Activated CD8-positive, alpha-beta T cell treated with anti-CD3 and anti-CD28 coated beads for 36 hours (primary cell): ENCODE measurements around the gene LEUTX. TPM values are rescaled to one million over a fixed set of nuclear protein-coding genes. Genes with fewer than 3 reads are reported as not detected.

Source experiments
- ATAC-seq: fragments of 200-7000 bp; cut with Tn5 transposase; one replicate; pipeline ENCODE4 v1.10.0; 2021; ENCODE audit warnings: mild to moderate bottlenecking, moderate library complexity
- CTCF ChIA-PET: fragments of 350-600 bp; sonication (Branson Sonifier 250); formaldehyde crosslinking; loops from one replicate; lab custom pipeline; 2021; ENCODE audit warnings: antibody characterized with exemption; lab: Charles Lee
- POLR2A ChIA-PET: fragments of 350-600 bp; sonication (Branson Sonifier 250); formaldehyde crosslinking; loops from one replicate; lab custom pipeline; 2021; ENCODE audit warnings: antibody characterized with exemption; lab: Charles Lee
- DNase-seq: peaks from one replicate; pipeline ENCODE4 v3.0.0-alpha.2; 2020
- H3K27ac Mint-ChIP-seq: one replicate; pipeline ENCODE4 v1.8.0; 2021; ENCODE audit warnings: mild to moderate bottlenecking, mixed read lengths
- H3K27me3 Mint-ChIP-seq: one replicate; pipeline ENCODE4 v1.8.0; 2021; ENCODE audit warnings: mixed read lengths
- H3K36me3 Mint-ChIP-seq: one replicate; pipeline ENCODE4 v1.8.0; 2021; ENCODE audit warnings: low read depth, mixed read lengths
- H3K4me1 Mint-ChIP-seq: one replicate; pipeline ENCODE4 v1.8.0; 2021; ENCODE audit warnings: low read depth, mixed read lengths
- H3K4me3 Mint-ChIP-seq: one replicate; pipeline ENCODE4 v1.8.0; 2021; ENCODE audit warnings: mild to moderate bottlenecking, moderate library complexity, mixed read lengths
- H3K9me3 Mint-ChIP-seq: one replicate; pipeline ENCODE4 v1.8.0; 2021; ENCODE audit warnings: mixed read lengths
- intact Hi-C: fragments of 100-400 bp; cut with micrococcal nuclease; formaldehyde crosslinking; loops from one replicate; pipeline ENCODE4 v1.10.0; 2022
- total RNA-seq, 2 experiments: library from RNA; stranded (reverse); gene quantifications; one replicate each; pipeline ENCODE4 v1.2.3, GENCODE V29; 2021
- TF ChIP-seq, protein P1 (sequence below): fragments of 200-600 bp; IDR thresholded peaks from one replicate; pipeline ENCODE4 v1.8.0; 2022; ENCODE audit warnings: antibody characterized with exemption, mild to moderate bottlenecking

LEUTX gene
- total RNA-seq, 2 experiments from 2014 or later, result not detected

DNA sequence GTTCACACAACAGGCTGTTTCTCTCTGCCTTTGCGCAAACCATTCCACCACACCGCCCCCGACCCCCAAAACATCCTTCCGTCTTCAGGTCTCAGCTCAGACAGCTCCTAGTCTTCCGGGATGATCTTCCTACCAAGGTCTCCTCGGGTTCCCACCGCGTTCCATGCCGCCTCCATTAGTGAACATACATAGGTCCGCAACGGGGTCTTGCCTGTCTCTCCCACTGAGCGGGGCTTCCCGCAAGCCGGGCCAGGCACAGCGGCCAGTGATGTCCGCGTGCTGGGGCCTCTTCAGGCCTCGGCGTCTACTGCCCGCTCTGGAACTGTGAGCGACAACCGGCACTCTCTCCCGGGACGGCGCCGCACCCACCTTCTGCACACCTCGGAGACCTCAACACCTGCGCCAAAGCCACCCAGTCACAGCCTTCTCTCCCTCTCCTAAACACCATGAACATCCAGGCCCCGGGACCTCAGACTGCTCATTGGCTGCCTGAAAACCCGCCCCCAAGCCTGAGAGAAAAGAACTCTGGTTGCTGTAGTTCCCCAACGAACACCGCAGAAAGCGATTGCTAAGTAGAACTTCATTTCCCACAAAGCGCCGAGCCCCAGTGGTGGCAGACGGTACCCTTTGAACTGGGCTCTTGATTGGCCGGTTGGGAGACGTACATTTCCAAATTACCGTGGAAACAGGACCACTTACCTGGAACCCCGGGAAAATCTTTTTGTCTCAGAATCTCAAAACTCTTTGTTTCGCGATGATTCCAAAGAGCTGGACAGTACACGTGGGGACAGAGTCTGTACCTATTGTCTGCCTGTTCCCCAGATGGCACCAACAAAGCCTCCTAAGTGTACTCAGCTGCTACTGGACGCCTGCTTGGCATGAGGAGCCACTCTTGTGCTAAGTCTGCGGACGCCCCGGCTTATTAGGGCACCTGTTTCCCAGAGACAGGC is 45.8 kb downstream of the LEUTX start:
- no peak overlapping the region for H3K4me3 Mint-ChIP-seq
- H3K4me1 Mint-ChIP-seq, result peaks cover 9% of the 10 kb centered on the region
- no peaks in the 10 kb centered on the region for H3K9me3 Mint-ChIP-seq
- intact Hi-C loops, result no loop called here
- DNase-seq (peak; percentile 94), ATAC-seq (peak; percentile 99)
- H3K36me3 Mint-ChIP-seq, result peaks cover 18% of the 10 kb centered on the region
- H3K27ac Mint-ChIP-seq, result no peak overlapping the region
- ChIA-PET POLR2A (interaction anchor here (0.7 to 1.3 kb wide), 5 partner anchors 9 to 22 kb away, joined by 3 to 7 read pairs (median 3); partner anchors contain the start of genes DYRK1B and FBL), CTCF (interaction anchor here (0.8 to 1.6 kb wide), 3 partner anchors 10 to 32 kb away, joined by 3 to 7 read pairs (median 3); no protein-coding TSS in a partner anchor)
- TF ChIP-seq, protein P1, sequence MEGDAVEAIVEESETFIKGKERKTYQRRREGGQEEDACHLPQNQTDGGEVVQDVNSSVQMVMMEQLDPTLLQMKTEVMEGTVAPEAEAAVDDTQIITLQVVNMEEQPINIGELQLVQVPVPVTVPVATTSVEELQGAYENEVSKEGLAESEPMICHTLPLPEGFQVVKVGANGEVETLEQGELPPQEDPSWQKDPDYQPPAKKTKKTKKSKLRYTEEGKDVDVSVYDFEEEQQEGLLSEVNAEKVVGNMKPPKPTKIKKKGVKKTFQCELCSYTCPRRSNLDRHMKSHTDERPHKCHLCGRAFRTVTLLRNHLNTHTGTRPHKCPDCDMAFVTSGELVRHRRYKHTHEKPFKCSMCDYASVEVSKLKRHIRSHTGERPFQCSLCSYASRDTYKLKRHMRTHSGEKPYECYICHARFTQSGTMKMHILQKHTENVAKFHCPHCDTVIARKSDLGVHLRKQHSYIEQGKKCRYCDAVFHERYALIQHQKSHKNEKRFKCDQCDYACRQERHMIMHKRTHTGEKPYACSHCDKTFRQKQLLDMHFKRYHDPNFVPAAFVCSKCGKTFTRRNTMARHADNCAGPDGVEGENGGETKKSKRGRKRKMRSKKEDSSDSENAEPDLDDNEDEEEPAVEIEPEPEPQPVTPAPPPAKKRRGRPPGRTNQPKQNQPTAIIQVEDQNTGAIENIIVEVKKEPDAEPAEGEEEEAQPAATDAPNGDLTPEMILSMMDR, result no peak
- H3K27me3 Mint-ChIP-seq, result no peaks in the 10 kb centered on the region

DNA sequence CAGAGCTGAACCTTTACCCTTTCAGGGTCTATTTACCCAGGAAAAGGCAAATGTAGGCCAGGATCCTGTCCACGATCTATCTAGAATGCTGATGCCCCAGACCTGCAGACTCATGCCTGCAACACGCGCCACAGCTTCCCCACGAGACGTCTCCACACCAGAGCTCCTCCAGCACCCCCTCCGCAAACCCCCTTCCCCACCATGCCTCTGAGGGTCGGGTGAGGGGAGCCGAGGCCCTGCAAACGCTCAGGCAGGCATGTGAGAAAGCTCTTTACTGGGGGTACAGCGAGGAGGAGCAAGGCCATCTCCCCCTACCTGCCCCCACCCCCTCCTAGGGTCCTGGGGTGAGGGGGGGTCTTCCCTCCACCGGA is 46.4 kb downstream of the LEUTX start:
- intact Hi-C loops, result no loop called here
- Mint-ChIP-seq H3K4me3 (no peak overlapping the region), H3K36me3 (peaks cover 24% of the 10 kb centered on the region), H3K27ac (no peak overlapping the region), H3K27me3 (no peaks in the 10 kb centered on the region), H3K4me1 (peaks cover 9% of the 10 kb centered on the region), H3K9me3 (no peaks in the 10 kb centered on the region)
- CTCF ChIA-PET, result interaction anchor here (0.8 to 0.9 kb wide), 2 partner anchors 19 to 32 kb away, joined by 3 to 7 read pairs; no protein-coding TSS in a partner anchor
- TF ChIP-seq, protein P1, result no peak
- DNase-seq (no peak), ATAC-seq (no peak)
- POLR2A ChIA-PET, result interaction anchor here (0.7 to 1.3 kb wide), 4 partner anchors 8 to 21 kb away, joined by 3 to 7 read pairs (median 3); partner anchors contain the start of gene FBL

DNA sequence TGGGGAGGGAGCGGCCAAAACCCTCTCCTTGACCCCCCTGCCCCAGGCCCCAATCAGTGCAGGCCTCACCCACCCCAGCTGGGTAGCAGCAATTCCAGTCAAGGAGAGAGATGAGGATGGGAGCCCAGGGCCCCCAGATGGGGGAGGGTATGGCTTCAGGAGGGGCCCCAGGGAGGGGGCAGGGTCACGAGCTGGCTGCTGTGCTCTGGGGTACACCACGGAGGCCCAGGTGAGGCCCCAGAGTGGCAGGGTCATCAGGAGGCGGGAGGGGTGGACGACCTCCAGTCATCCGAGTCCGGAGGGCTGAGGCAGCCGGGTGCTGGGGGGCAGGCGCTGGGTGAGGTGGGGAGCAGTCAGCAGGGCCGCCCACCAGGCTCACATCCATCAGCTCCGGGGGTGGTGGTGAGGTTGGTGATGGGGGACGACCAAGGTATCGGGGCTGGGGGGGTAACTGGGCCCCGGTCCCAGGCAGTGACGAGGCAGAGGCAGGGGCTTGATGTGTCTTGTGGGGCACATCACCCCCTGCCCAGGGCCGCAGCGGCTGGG is 47.0 kb downstream of the LEUTX start:
- CTCF ChIA-PET, result interaction anchor here (0.9 to 4.7 kb wide), 2 partner anchors 18 to 33 kb away, joined by 3 to 30 read pairs; no protein-coding TSS in a partner anchor
- Mint-ChIP-seq H3K4me3 (no peak overlapping the region), H3K36me3 (peaks cover 29% of the 10 kb centered on the region), H3K27ac (no peak overlapping the region), H3K27me3 (no peaks in the 10 kb centered on the region), H3K4me1 (peaks cover 9% of the 10 kb centered on the region), H3K9me3 (no peaks in the 10 kb centered on the region)
- TF ChIP-seq, protein P1, result no peak
- DNase-seq (no peak), ATAC-seq (no peak)
- POLR2A ChIA-PET, result interaction anchor here (0.9 to 1.3 kb wide), 3 partner anchors 8 to 20 kb away, joined by 3 to 7 read pairs (median 3); partner anchors contain the start of gene FBL
- intact Hi-C loops, result no loop called here

DNA sequence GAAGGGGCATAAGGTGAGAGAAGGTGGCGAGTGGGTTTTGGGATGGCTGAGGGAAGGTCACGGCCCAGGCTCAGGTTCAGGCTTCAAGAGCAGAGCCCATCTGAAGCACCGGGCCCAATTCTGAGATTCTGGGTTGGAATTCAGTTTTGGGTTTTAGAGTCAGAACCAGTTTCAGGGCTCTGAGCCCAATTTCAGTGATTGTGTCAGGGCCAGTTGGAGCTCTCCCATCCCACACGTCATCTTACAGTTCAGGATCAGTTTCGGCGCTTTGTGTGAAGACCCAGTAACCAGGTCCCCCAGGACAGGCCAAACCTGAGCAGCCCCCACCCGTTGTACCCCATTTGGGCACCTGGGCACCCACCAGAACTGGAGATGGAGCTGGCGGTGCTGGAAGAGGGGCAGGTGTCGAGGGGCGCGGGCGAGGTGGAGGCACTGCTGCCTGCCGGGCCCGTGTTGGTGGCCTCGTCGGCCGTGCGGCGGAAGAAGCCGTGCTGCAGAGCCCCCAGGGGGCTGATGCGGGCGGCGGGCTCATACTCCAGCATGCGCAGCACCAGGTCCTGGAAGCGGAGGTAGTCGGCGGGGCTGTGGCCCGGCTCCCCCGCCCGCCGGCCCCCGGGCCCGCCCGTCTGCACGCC is 47.8 kb downstream of the LEUTX start:
- Mint-ChIP-seq H3K27ac (no peak overlapping the region), H3K4me1 (peaks cover 9% of the 10 kb centered on the region), H3K36me3 (peaks cover 35% of the 10 kb centered on the region), H3K27me3 (no peaks in the 10 kb centered on the region), H3K9me3 (no peaks in the 10 kb centered on the region), H3K4me3 (no peak overlapping the region)
- TF ChIP-seq, protein P1, result no peak
- CTCF ChIA-PET, result interaction anchor here (4.7 kb wide), 1 partner anchor 17 kb away, joined by 30 read pairs; no protein-coding TSS in a partner anchor
- DNase-seq, result no peak
- intact Hi-C loops, result no loop called here
- ATAC-seq, result no peak
- POLR2A ChIA-PET, result no interaction called here
